NCI-H1105 (cell line): ENCODE measurements around the gene LRRC28.
A peak's percentile ranks its signal among the peaks of the same experiment; 100 is the strongest.

ENCODE experiments used
- DNase-seq: peaks from one replicate; lab custom pipeline; 2025; lab: John Stamatoyannopoulos, UW

The LRRC28 gene

GRCh38 chr15:99305761-99306505 lies 54.7 kb downstream of the LRRC28 start:
- DNase-seq, result peak; percentile 86

GRCh38 chr15:99306694-99307338 lies 55.5 kb downstream of the LRRC28 start:
- peak; percentile 86 for DNase-seq

DNA sequence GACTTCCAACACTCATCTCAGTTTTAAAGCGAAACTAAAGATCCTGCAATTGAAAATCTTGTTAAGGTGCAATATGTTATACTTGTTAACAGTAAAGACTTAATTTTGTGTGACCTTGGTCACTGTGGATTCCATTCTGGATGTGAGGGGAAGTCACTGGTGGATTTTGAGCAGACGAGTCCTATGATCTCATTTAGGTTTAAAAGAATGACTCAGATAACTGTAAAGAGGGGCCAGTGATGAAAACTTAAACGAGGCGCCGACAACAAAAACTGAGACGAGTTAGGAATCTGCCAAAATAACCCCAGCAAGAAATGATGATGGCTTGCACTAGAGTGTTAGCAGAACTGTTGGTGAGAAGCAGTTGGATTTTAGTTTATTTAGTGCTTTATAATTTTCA lies 56.5 kb downstream of the LRRC28 start:
- no peak for DNase-seq

- no peak for DNase-seq
Measured at GRCh38 chr15:99310745-99311144, 59.5 kb downstream of the LRRC28 start.

DNA sequence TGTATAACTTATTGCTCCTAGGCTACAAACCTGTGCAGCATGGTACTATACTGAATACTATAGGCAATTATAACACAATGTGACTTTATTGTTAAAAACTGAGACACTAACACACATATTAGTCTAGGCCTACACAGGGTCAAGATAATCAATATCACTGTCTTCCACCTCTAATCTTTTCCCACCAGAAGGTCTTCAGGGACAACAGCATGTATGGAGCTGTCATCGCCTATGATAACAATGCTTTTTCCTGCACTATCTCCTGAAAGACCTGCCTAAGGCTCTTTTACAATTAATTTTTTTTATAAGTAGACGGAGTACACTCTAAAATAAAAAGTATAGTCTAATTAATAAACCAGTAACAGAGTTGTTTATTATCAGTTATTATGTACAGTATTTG lies 60.9 kb downstream of the LRRC28 start:
- no peak for DNase-seq

DNA sequence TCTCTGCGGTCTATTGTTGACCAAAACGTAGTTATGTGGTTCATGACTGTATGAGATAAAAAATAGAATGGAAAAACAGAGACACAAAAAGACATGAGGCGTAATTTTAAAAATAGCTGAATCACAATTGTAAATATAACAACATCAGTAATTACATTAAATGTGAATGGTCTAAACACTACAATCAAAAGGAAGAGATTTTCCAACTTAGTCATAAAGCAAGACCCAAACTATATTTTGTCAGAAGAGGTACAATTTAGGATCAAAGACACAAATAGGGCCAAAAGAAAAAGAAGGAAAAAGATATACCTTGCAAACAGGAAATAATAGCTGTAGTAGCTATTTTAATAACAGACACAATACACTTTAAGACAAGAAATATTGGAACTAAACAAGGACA lies 61.5 kb downstream of the LRRC28 start:
- DNase-seq, result no peak

- DNase-seq, result no peak
Measured at GRCh38 chr15:99315636-99316035, 64.4 kb downstream of the LRRC28 start.

- DNase-seq, result peak; percentile 15
Measured at GRCh38 chr15:99320374-99321215, 69.3 kb downstream of the LRRC28 start.

- no peak for DNase-seq
Measured at GRCh38 chr15:99321468-99321867, 70.2 kb downstream of the LRRC28 start.

DNA sequence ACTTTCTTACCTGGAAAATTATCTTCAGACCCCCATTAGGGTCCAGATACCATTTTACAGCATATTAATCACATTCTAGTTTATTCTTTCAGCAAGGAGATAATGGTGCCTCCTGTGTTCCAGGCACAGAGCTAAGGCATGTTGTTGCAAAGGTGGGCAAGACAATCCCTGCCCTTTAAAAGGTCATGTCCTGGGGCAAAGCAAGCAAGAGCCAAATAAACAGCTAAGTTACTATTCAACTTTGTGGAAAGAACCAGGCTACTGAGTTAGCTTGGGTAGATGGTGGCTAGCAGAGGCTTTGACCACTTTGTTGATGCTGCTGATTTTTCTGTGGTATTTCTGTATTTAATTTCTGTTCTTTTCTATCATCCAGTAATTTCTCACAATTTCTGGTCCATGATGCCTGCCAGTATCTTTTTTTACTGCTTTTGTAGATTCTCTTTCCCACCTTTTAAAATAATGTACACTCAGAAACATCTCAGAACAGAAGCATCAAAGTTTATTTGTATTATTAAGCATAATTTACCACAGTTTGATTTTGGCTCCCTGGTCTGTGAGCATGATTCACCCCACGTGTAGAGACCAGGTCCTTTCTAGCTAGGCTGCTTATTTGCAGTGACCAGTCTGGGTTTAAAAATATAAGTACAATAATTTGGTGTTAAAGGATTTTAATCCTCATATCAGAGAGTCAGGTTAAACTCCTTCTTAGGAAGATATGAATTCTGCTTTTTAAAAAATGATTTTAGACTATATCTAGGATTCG lies 71.5 kb downstream of the LRRC28 start:
- no peak for DNase-seq

- no peak for DNase-seq
Measured at GRCh38 chr15:99324082-99324620, 72.9 kb downstream of the LRRC28 start.

GRCh38 chr15:99324700-99325099 lies 73.4 kb downstream of the LRRC28 start:
- no peak for DNase-seq

GRCh38 chr15:99326235-99326634 lies 75.0 kb downstream of the LRRC28 start:
- DNase-seq, result no peak

DNA sequence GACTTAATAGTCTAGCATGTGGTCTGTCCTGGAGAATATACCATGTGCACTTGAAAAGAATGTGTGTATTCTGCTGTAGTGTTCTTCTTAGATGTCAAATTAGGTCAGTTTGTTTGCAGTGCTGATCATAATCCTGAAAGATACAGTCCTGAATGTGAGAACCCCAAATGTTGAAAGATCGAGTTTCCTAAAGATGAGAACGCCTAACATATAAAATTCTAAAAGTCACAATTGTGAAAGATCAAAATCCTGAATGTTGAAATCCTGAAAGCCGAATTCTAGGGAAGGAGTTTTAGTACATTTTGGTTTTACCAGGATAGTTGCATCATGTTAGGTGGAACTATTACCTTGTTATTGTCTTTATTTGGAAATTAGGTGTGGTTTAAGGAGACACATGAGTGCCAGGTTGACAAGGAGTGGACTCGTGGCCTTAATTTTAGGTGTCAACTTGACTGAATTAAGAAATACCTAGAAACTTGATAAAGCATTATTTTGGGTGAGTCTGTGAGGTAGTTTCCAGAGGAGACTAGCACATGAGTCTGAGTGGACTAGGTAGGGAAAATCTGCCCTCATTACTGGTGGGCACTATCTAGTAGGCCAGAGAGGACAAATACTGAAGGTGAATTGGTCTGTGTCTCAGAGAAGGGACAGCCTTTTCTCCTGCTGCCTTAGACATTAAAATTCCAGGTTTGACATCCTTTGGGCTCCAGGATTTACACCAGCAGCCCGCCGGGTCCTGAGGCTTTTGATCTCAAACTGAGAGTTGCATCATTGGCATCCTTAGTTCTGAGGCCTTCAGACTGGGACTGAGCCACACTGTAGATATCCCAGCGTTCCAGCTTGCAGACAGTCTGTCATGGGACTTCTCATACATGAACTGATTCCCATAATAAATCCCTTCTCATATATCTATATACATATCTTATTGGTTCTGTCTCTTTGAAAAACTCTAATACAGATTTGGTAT lies 77.1 kb downstream of the LRRC28 start:
- no peak for DNase-seq

- DNase-seq, result no peak
Measured at GRCh38 chr15:99331381-99331780, 80.1 kb downstream of the LRRC28 start.

GRCh38 chr15:99333413-99333812 lies 82.1 kb downstream of the LRRC28 start:
- DNase-seq, result no peak

GRCh38 chr15:99333981-99334380 lies 82.7 kb downstream of the LRRC28 start:
- DNase-seq, result no peak

DNA sequence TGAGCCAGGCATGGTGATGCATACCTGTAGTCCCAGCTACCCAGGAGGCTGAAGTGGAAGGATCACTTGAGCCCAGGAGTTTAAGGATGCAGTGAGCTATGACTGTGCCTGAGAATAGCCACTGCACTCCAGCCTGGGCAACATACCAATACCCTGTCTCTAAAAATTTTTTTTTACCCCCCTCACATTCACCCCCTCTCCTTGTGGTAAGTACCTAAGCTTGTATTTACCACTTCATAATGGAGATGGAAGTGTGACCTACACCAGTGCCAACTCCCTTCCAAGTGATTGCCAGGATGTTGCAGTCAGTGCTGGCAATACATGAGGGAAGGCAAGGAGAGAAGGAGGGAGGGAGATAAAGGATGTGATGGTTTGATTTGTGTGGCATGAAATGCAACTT lies 84.2 kb downstream of the LRRC28 start:
- no peak for DNase-seq

GRCh38 chr15:99336794-99337193 lies 85.5 kb downstream of the LRRC28 start:
- no peak for DNase-seq

DNA sequence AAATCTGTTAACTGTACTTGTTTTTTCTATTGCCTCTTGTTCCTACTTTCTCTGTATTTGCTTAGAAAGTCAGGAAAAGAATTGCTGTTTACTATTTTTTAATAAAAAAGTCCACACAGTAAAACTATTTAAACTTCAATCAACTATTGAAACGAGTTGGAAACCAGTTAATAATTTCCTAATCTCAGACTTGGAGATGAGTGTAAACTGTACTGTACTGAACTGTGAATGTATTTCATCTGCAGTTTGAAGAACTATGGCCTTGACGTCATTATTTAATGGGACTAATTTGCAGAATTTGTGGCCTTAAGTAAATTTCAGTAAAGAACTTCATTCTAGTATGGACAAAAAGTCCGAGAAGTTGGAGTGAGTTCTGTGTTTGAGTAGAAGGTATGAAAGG lies 89.1 kb downstream of the LRRC28 start:
- no peak for DNase-seq

- DNase-seq, result no peak
Measured at GRCh38 chr15:99341786-99342185, 90.5 kb downstream of the LRRC28 start.
